Measurements from ENCODE around the gene NFYC.

NFYC gene

GRCh38 chr1:40770296-40771070 is 79.0 kb downstream of the NFYC start:
- TF ChIP-seq ZNF280C (tag by site-specific recombination; IDR thresholded peaks at IDR 0.05): no peak
- TF ChIP-seq GLIS2 (tag by site-specific recombination; IDR thresholded peaks at IDR 0.05): peak; percentile 63
- no peak for TF ChIP-seq TCF7L2 (IDR thresholded peaks at IDR 0.05; ENCODE audit: borderline replicate concordance, low read depth, low read length)
- TF ChIP-seq GLIS1 (tag by site-specific recombination; IDR thresholded peaks at IDR 0.05): peak; percentile 38; the same call in 1 of the 2 replicates
- TF ChIP-seq ZIC2 (tag by site-specific recombination; IDR thresholded peaks at IDR 0.05): peak; percentile 79
- H3K36me3 ChIP-seq (ENCODE audit: control insufficient read depth in 2 of 2, insufficient read depth in 1 of 2, low read length in 2 of 2): peaks cover 0 to 69% of the 10 kb centered on the region in 2 experiments; a peak in 2 of 3 replicates
- H3K4me3 ChIP-seq (ENCODE audit: low read depth, low read length): no peak overlapping the region
- ChIA-PET CTCF (interaction anchor here (0.9 to 7.0 kb wide), 4 partner anchors 11 to 181 kb away, joined by 3 to 75 read pairs (median 4); no protein-coding TSS in a partner anchor), POLR2A (no interaction called here)
- no peaks in the 10 kb centered on the region for H3K9me3 ChIP-seq (ENCODE audit: control insufficient read depth, insufficient read depth, low read depth, low read length)
- no peak overlapping the region for H3K27ac ChIP-seq (ENCODE audit: extremely low read depth, low read depth, low read length)
- no peaks in the 10 kb centered on the region for H3K4me1 ChIP-seq (ENCODE audit: control insufficient read depth, insufficient read depth, low read length)

GRCh38 chr1:40772146-40772955 is 80.8 kb downstream of the NFYC start:
- CTCF ChIA-PET: interaction anchor here (0.5 to 7.0 kb wide), 20 partner anchors 8 to 252 kb away, joined by 3 to 75 read pairs (median 3); partner anchors contain the start of genes KCNQ4 and NFYC
- no peak overlapping the region for H3K27ac ChIP-seq (ENCODE audit: extremely low read depth, low read depth, low read length)
- POLR2A ChIA-PET: interaction anchor here (1.6 kb wide), 1 partner anchor 81 kb away, joined by 7 read pairs; the partner anchor contains the start of gene NFYC
- H3K36me3 ChIP-seq (ENCODE audit: control insufficient read depth in 2 of 2, insufficient read depth in 1 of 2, low read length in 2 of 2): peaks cover 0 to 60% of the 10 kb centered on the region in 2 experiments; a peak in 2 of 3 replicates
- no peak overlapping the region for H3K4me3 ChIP-seq (ENCODE audit: low read depth, low read length)
- H3K4me1 ChIP-seq (ENCODE audit: control insufficient read depth, insufficient read depth, low read length): no peaks in the 10 kb centered on the region
- TF ChIP-seq ZNF514 (tag by site-specific recombination; IDR thresholded peaks at IDR 0.05): no peak
- TF ChIP-seq SCRT2 (tag by site-specific recombination; IDR thresholded peaks at IDR 0.05): peak; percentile 29; the same call in 1 of the 2 replicates
- no peaks in the 10 kb centered on the region for H3K9me3 ChIP-seq (ENCODE audit: control insufficient read depth, insufficient read depth, low read depth, low read length)

- no peaks in the 10 kb centered on the region for H3K9me3 ChIP-seq (ENCODE audit: control insufficient read depth, insufficient read depth, low read depth, low read length)
- H3K27ac ChIP-seq (ENCODE audit: extremely low read depth, low read depth, low read length): no peak overlapping the region
- TF ChIP-seq TCF7L2 (IDR thresholded peaks at IDR 0.05; ENCODE audit: borderline replicate concordance, low read depth, low read length) (no peak), ZIC2 (tag by site-specific recombination; IDR thresholded peaks at IDR 0.05) (peak; percentile 20; the same call in 1 of the 2 replicates)
- POLR2A ChIA-PET: interaction anchor here (2.9 kb wide), 1 partner anchor 82 kb away, joined by 9 read pairs; the partner anchor contains the start of gene NFYC
- peaks cover 0 to 45% of the 10 kb centered on the region in 2 experiments; a peak in 1 of 3 replicates for H3K36me3 ChIP-seq (ENCODE audit: control insufficient read depth in 2 of 2, insufficient read depth in 1 of 2, low read length in 2 of 2)
- H3K4me3 ChIP-seq (ENCODE audit: low read depth, low read length): no peak overlapping the region
- H3K4me1 ChIP-seq (ENCODE audit: control insufficient read depth, insufficient read depth, low read length): no peaks in the 10 kb centered on the region
- CTCF ChIA-PET: interaction anchor here (0.6 to 7.0 kb wide), 33 partner anchors 9 to 182 kb away, joined by 3 to 75 read pairs (median 5); partner anchors contain the start of genes CITED4, KCNQ4 and NFYC
Observed at GRCh38 chr1:40773748-40774265, 82.3 kb downstream of the NFYC start.

- Histone ChIP-seq H3K4me3 (ENCODE audit: low read depth, low read length) (no peak overlapping the region), H3K27ac (ENCODE audit: extremely low read depth, low read depth, low read length) (no peak overlapping the region), H3K9me3 (ENCODE audit: control insufficient read depth, insufficient read depth, low read depth, low read length) (no peaks in the 10 kb centered on the region), H3K4me1 (ENCODE audit: control insufficient read depth, insufficient read depth, low read length) (no peaks in the 10 kb centered on the region), H3K36me3 (ENCODE audit: control insufficient read depth in 2 of 2, insufficient read depth in 1 of 2, low read length in 2 of 2) (peaks cover 0 to 39% of the 10 kb centered on the region in 2 experiments; a peak in 1 of 3 replicates)
- ChIA-PET CTCF (interaction anchor here (0.6 to 7.0 kb wide), 41 partner anchors 8 to 1432 kb away, joined by 3 to 75 read pairs (median 4); partner anchors contain the start of genes CITED4, KCNQ4 and NFYC), POLR2A (interaction anchor here (2.9 kb wide), 1 partner anchor 83 kb away, joined by 9 read pairs; the partner anchor contains the start of gene NFYC)
- TF ChIP-seq HOXC10 (CRISPR knock-in tag; IDR thresholded peaks at IDR 0.05): no peak
- TF ChIP-seq ZBTB20 (tag by site-specific recombination; IDR thresholded peaks at IDR 0.05): no peak
- no peak for TF ChIP-seq ZBTB8A (tag by site-specific recombination; IDR thresholded peaks at IDR 0.05)
- no peak for TF ChIP-seq ZNF266 (tag by site-specific recombination; IDR thresholded peaks at IDR 0.05; ENCODE audit: low read depth)
- 0 out of 2 replicates have a peak, but pooled peaks have one; percentile 27 for TF ChIP-seq GLIS1 (tag by site-specific recombination; IDR thresholded peaks at IDR 0.05)
- no peak for TF ChIP-seq MEIS1 (CRISPR knock-in tag; IDR thresholded peaks at IDR 0.05; ENCODE audit: borderline replicate concordance)
- TF ChIP-seq BCL11A (tag by site-specific recombination; IDR thresholded peaks at IDR 0.05; ENCODE audit: low read depth): no peak
- no peak for TF ChIP-seq ZNF24 (tag by site-specific recombination; IDR thresholded peaks at IDR 0.05)
- no peak for TF ChIP-seq FEZF1 (tag by site-specific recombination; IDR thresholded peaks at IDR 0.05)
- no peak for TF ChIP-seq ZNF488 (tag by site-specific recombination; IDR thresholded peaks at IDR 0.05)
- TF ChIP-seq PRDM6 (tag by site-specific recombination; IDR thresholded peaks at IDR 0.05): no peak
Observed at GRCh38 chr1:40774266-40774998, 82.9 kb downstream of the NFYC start.

Data from HEK293 (cell line).